Adrenal gland (tissue), 12 donors: ENCODE results near the gene THSD7A. TPM values are rescaled to one million over a fixed set of nuclear protein-coding genes. Genes with fewer than 3 reads are reported as not detected.

ENCODE experiments used
- DNase-seq, 7 donors: peaks; one replicate each; pipeline ENCODE4 v3.0.0-alpha.2; 2019 to 2020
- H3K27ac ChIP-seq, 5 donors: fragments of 200-600 bp; sonication (generic) in 4 of 5; 1 replicate in 3 of 5; 2 replicates in 2 of 5; pipeline versions ENCODE4 v1.5.1 to v1.8.0; 2016 to 2020; ENCODE audit warnings: mild to moderate bottlenecking in 1 of 5
- H3K27me3 ChIP-seq: fragments of 200-600 bp; 2 replicates; pipeline ENCODE4 v1.8.0; 2021
- H3K36me3 ChIP-seq, 2 donors: fragments of 200-600 bp; replicated peaks in 1 of 2; 1 replicate in 1 of 2; 2 replicates in 1 of 2; pipeline versions ENCODE4 v1.5.1 to v1.8.0; 2018 to 2022
- H3K4me1 ChIP-seq, 2 donors: fragments of 200-600 bp; replicated peaks in 1 of 2; 1 replicate in 1 of 2; 2 replicates in 1 of 2; pipeline versions ENCODE4 v1.5.1 to v1.8.0; 2018 to 2021
- H3K4me3 ChIP-seq, 4 donors: fragments of 200-600 bp; sonication (generic) in 3 of 4; one replicate each; pipeline ENCODE4 v1.5.1; 2016 to 2018
- H3K9me3 ChIP-seq, 3 donors: fragments of 200-600 bp; sonication (generic) in 1 of 3; replicated peaks in 1 of 3; 1 replicate in 2 of 3; 2 replicates in 1 of 3; pipeline versions ENCODE4 v1.5.1 to v1.8.0; 2016 to 2021
- POLR2A ChIP-seq, 2 donors: fragments of 450-650 bp; IDR thresholded peaks; one replicate each; pipeline ENCODE4 v1.6.1; 2017; ENCODE audit warnings: antibody characterized with exemption in 2 of 2, mild to moderate bottlenecking in 2 of 2, moderate library complexity in 1 of 2
- WGBS, 4 donors: extraction: QIAGEN DNeasy Blood & Tissue Kit in 2 of 4; methylation state at CpG; one replicate each; pipeline versions ENCODE4 v1.1.5 to v1.1.7; 2013 to 2017; 5-methylcytosine and 5-hydroxymethylcytosine counted together
- intact Hi-C, 2 donors: fragments of 100-400 bp; cut with DNase I; formaldehyde crosslinking; loops; one replicate each; pipeline versions ENCODE4 v1.14.1 to v1.15.0; 2022 to 2023
- polyA plus RNA-seq, 3 donors: library from polyadenylated mRNA; stranded (reverse); fragments of 200-250 nt in 2 of 3; fragments of 350-450 nt in 1 of 3; fragmentation: Illumina TruSeq in 1 of 3; extraction: RNeasy Lipid Tissue Mini Kit (QIAGEN cat#74804) in 1 of 3; gene quantifications; one replicate each; pipeline ENCODE4 v1.2.3, GENCODE V29; 2013 to 2014
- total RNA-seq, 9 donors: library from RNA; depleted of rRNA in 4 of 9; stranded (reverse); fragments of >200 nt in 4 of 9; fragments of 120-200 nt in 1 of 9; fragmentation: NEBNext Ultra II Directional in 1 of 9; extraction: Animal tissue kit (Norgen Biotek cat#: 25700) in 1 of 9; gene quantifications; one replicate each; pipeline versions ENCODE4 v1.1.0 to v1.2.4, GENCODE V29; 2013 to 2023
- TF ChIP-seq, protein P1 (sequence below), 6 experiments: fragments of 450-650 bp in 4 of 6; fragments of 200-600 bp in 2 of 6; sonication (generic) in 1 of 6; IDR thresholded peaks; 1 replicate in 5 of 6; 2 replicates in 1 of 6; pipeline versions ENCODE4 v1.5.1 to v1.8.0; 2016 to 2021; ENCODE audit warnings: antibody characterized with exemption in 6 of 6, mild to moderate bottlenecking in 2 of 6, moderate library complexity in 1 of 6
- donor health status: healthy with polysubstance abuse.
- donor health status: Bipolar disorder and iron deficiency.
- donor health status: DM: yes; HTN: yes; CAD: no.
- donor health status: DM: no; HTN: no; CAD: no.
- donor health status: DM: no; HTN: no; CAD: no.
- donor health status: DM: yes; HTN: yes; CAD: no.

The THSD7A gene
- total and polyA plus RNA-seq, 12 donors = 0.74 to 18.4 (median 4.8) TPM

DNA sequence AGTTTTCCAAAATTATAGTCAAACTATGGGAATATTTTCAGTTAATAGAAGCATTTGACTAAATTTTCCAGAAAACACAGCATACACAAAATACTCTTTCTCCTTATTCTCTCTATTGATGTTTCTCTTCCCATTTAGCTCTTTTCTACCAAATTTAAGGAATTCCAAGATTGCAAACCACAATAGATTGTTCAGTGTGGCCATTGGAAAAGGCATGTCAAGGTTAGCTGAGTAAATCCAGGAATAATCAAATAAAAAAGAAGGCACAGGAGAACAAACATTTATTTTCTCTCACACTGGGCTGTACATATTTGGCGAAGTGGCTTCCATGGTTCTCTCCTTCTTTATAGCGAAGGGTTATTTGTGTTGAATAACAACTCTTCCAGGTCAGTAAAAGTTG, 117.3 kb downstream of the THSD7A start:
- 95 to 98% (median 96%) methylated on average over 2 of the region's 2 CpGs for WGBS, 4 donors

GRCh38 chr7:11714205-11714604, 117.8 kb downstream of the THSD7A start:
- no peak for DNase-seq
- no peak overlapping the region for H3K4me3 ChIP-seq
- TF ChIP-seq, protein P1, sequence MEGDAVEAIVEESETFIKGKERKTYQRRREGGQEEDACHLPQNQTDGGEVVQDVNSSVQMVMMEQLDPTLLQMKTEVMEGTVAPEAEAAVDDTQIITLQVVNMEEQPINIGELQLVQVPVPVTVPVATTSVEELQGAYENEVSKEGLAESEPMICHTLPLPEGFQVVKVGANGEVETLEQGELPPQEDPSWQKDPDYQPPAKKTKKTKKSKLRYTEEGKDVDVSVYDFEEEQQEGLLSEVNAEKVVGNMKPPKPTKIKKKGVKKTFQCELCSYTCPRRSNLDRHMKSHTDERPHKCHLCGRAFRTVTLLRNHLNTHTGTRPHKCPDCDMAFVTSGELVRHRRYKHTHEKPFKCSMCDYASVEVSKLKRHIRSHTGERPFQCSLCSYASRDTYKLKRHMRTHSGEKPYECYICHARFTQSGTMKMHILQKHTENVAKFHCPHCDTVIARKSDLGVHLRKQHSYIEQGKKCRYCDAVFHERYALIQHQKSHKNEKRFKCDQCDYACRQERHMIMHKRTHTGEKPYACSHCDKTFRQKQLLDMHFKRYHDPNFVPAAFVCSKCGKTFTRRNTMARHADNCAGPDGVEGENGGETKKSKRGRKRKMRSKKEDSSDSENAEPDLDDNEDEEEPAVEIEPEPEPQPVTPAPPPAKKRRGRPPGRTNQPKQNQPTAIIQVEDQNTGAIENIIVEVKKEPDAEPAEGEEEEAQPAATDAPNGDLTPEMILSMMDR (IDR thresholded peaks at IDR 0.05) = no peak
- no peak for TF ChIP-seq POLR2A (IDR thresholded peaks at IDR 0.05)
- no peaks in the 10 kb centered on the region for H3K9me3 ChIP-seq
- no peak overlapping the region for H3K27ac ChIP-seq
- WGBS, 4 donors = 36 to 64% (median 53%) methylated on average over 1 of the region's 1 CpG
- peaks cover 1 to 7% of the 10 kb centered on the region in 2 donors for H3K4me1 ChIP-seq
- intact Hi-C loops = no loop called here
- H3K36me3 ChIP-seq = no peaks in the 10 kb centered on the region
- no peaks in the 10 kb centered on the region for H3K27me3 ChIP-seq

More for the DNA sequence above, 117.3 kb downstream of the THSD7A start:
- DNase-seq = no peak
- no peak for TF ChIP-seq POLR2A (IDR thresholded peaks at IDR 0.05)
- TF ChIP-seq, protein P1 (IDR thresholded peaks at IDR 0.05) = no peak
- Histone ChIP-seq H3K4me1 (peaks cover 0 to 2% of the 10 kb centered on the region in 2 donors), H3K27me3 (no peaks in the 10 kb centered on the region), H3K4me3 (no peak overlapping the region), H3K27ac (no peak overlapping the region), H3K36me3 (no peaks in the 10 kb centered on the region), H3K9me3 (no peaks in the 10 kb centered on the region)
- intact Hi-C loops = no loop called here

DNA sequence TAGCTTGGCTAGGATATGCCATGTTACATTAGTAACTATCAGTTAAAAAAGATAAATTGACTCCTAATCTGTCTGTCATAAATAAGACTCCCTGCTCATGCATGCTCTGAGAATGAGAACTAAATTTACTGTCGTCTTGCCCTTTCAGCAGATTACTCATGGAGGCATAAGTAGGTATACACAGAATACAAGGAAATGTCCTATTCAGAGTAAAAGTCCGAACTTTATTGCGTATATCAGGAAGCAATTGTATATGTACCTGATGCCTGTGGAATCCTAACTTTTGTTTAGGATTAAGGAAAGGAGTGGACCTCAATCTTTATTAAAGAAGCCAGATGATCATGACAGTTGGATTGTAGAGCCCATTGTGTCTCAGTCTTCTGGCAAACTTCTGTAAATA, 118.6 kb downstream of the THSD7A start:
- Histone ChIP-seq H3K9me3 (no peaks in the 10 kb centered on the region), H3K27me3 (no peaks in the 10 kb centered on the region), H3K4me1 (peaks cover 7 to 9% of the 10 kb centered on the region in 2 donors), H3K36me3 (no peaks in the 10 kb centered on the region), H3K4me3 (no peak overlapping the region), H3K27ac (no peak overlapping the region)
- TF ChIP-seq, protein P1 (IDR thresholded peaks at IDR 0.05) = no peak
- no peak for TF ChIP-seq POLR2A (IDR thresholded peaks at IDR 0.05)
- WGBS, 4 donors = 48 to 69% (median 63%) methylated on average over 3 of the region's 3 CpGs
- intact Hi-C loops = no loop called here
- DNase-seq = no peak

- TF ChIP-seq POLR2A (IDR thresholded peaks at IDR 0.05) = no peak
- TF ChIP-seq, protein P1 (IDR thresholded peaks at IDR 0.05) = no peak
- Histone ChIP-seq H3K4me1 (peaks cover 7 to 21% of the 10 kb centered on the region in 2 donors), H3K36me3 (no peaks in the 10 kb centered on the region), H3K27me3 (no peaks in the 10 kb centered on the region), H3K27ac (no peak overlapping the region), H3K4me3 (no peak overlapping the region), H3K9me3 (no peaks in the 10 kb centered on the region)
- no peak for DNase-seq
- intact Hi-C loops = no loop called here
- WGBS, 4 donors = 28 to 56% (median 43%) methylated on average over 1 of the region's 1 CpG
Measured at GRCh38 chr7:11710377-11710776, 121.6 kb downstream of the THSD7A start.
